GM19099 (cell line): ENCODE results near the gene SLCO1C1.

Source experiments
- POLR2A ChIP-seq: IDR thresholded peaks from 3 replicates; pipeline ENCODE4 v1.6.1; 2011; ENCODE audit warnings: low read depth; ENCODE audit not compliant: insufficient read length; ENCODE audit errors: extremely low read depth

Gene SLCO1C1

DNA sequence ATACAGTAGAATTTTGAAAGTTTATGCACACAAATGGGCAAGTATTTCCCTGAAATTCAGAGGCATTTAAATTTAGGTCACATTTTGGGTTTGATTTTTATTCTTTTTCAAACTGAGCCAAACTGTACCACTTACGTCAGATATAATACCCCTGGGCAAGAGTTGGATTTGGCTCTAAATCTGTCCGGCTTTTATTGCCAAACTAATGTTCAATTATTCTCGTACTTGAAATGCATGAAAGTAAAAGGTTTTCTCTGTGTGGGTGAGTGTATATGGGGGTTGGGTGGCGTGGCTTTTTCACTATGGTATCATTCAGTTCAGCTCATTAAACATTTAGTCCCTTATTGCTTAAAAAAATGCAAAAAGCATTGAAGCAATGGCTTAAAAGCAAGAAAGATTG, 55.9 kb downstream of the SLCO1C1 start:
- TF ChIP-seq POLR2A, result no peak

- TF ChIP-seq POLR2A, result no peak
Measured at GRCh38 chr12:20777420-20777819, 82.3 kb downstream of the SLCO1C1 start.

DNA sequence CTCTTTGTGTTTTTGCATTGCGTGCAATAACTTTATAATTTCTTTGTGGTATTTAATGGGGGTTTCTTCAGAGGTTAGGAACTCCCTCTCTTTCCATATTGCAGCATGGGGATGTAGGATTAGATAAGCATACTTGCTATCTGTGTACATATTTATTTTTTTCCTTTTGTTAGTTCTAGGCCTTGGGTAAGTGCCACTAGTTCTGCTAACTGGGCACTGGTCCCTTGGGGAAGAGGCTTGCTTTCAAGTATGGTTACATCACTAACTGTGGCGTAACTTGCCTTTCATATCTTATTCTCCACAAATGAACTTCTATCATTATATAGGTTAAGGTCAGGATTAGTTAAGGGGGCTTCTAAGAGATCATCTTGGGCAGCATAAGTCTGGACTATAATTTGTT, 83.8 kb downstream of the SLCO1C1 start:
- no peak for TF ChIP-seq POLR2A

- TF ChIP-seq POLR2A, result no peak
Measured at GRCh38 chr12:20792971-20793370, 97.8 kb downstream of the SLCO1C1 start.

DNA sequence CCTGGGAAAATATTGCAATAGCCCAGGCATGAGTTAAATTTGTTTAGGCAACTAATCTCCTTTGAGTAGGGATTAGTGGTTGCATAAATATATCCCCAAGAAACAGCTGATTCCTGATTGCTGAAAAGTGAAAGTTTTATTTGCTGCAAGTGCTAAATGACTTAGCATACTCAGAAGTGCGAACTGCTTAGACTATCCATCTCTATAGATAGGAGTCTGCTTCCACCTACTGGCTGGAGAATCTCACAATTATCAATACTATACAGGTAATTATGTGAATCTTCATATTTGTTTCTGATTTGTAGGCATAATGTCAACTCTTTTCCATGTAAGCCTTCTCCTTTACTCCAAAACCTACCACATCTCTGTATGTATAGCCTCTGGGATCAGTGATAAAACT, 103.4 kb downstream of the SLCO1C1 start:
- no peak for TF ChIP-seq POLR2A

GRCh38 chr12:20800160-20800559, 105.0 kb downstream of the SLCO1C1 start:
- no peak for TF ChIP-seq POLR2A

- TF ChIP-seq POLR2A, result no peak
Measured at GRCh38 chr12:20801035-20801434, 105.9 kb downstream of the SLCO1C1 start.
